ENCODE results near the gene RANBP17. TPM values are rescaled to one million over a fixed set of nuclear protein-coding genes. Genes with fewer than 3 reads are reported as not detected.
"Not testable (repeated sequence)": the region's sequence is repeated elsewhere in the genome, so short reads cannot be mapped to it uniquely, and the experiment has no call there.

The RANBP17 gene
- total RNA-seq, 1 donor from 2014 or later, result 15.7 TPM

GRCh38 chr5:170960567-170960966 lies 98.7 kb downstream of the RANBP17 start:
- Mint-ChIP-seq H3K36me3 (ENCODE audit: unreplicated experiment) (peaks cover 3% of the 10 kb centered on the region), H3K4me1 (ENCODE audit: unreplicated experiment) (no peaks in the 10 kb centered on the region), H3K27me3 (ENCODE audit: unreplicated experiment) (no peaks in the 10 kb centered on the region), H3K27ac (ENCODE audit: unreplicated experiment) (no peak overlapping the region), H3K9me3 (ENCODE audit: unreplicated experiment) (no peaks in the 10 kb centered on the region), H3K4me3 (ENCODE audit: unreplicated experiment) (no peak overlapping the region)
- no peak for DNase-seq (ENCODE audit: extremely low spot score, unreplicated experiment)
- no peak for TF ChIP-seq CTCF (IDR thresholded peaks at IDR 0.05)

- no peak for TF ChIP-seq CTCF (IDR thresholded peaks at IDR 0.05)
- H3K36me3 Mint-ChIP-seq (ENCODE audit: unreplicated experiment), result peaks cover 4% of the 10 kb centered on the region
- H3K4me3 Mint-ChIP-seq (ENCODE audit: unreplicated experiment), result no peak overlapping the region
- no peaks in the 10 kb centered on the region for H3K4me1 Mint-ChIP-seq (ENCODE audit: unreplicated experiment)
- no peaks in the 10 kb centered on the region for H3K9me3 Mint-ChIP-seq (ENCODE audit: unreplicated experiment)
- no peak for DNase-seq (ENCODE audit: extremely low spot score, unreplicated experiment)
- H3K27ac Mint-ChIP-seq (ENCODE audit: unreplicated experiment), result no peak overlapping the region
- H3K27me3 Mint-ChIP-seq (ENCODE audit: unreplicated experiment), result no peaks in the 10 kb centered on the region
Measured at GRCh38 chr5:170963521-170963920, 101.7 kb downstream of the RANBP17 start.

- H3K9me3 Mint-ChIP-seq (ENCODE audit: unreplicated experiment), result peaks cover under 1% of the 10 kb centered on the region
- H3K4me3 Mint-ChIP-seq (ENCODE audit: unreplicated experiment), result no peak overlapping the region
- TF ChIP-seq CTCF (IDR thresholded peaks at IDR 0.05), result no peak
- H3K27ac Mint-ChIP-seq (ENCODE audit: unreplicated experiment), result no peak overlapping the region
- H3K36me3 Mint-ChIP-seq (ENCODE audit: unreplicated experiment), result peaks cover 6% of the 10 kb centered on the region
- no peak for DNase-seq (ENCODE audit: extremely low spot score, unreplicated experiment)
- no peaks in the 10 kb centered on the region for H3K27me3 Mint-ChIP-seq (ENCODE audit: unreplicated experiment)
- H3K4me1 Mint-ChIP-seq (ENCODE audit: unreplicated experiment), result no peaks in the 10 kb centered on the region
Measured at GRCh38 chr5:170974461-170974860, 112.6 kb downstream of the RANBP17 start.

GRCh38 chr5:170980261-170980660 lies 118.4 kb downstream of the RANBP17 start:
- not testable (repeated sequence) for H3K4me3 Mint-ChIP-seq (ENCODE audit: unreplicated experiment); H3K4me1 Mint-ChIP-seq (ENCODE audit: unreplicated experiment); DNase-seq (ENCODE audit: extremely low spot score, unreplicated experiment); H3K27me3 Mint-ChIP-seq (ENCODE audit: unreplicated experiment); H3K27ac Mint-ChIP-seq (ENCODE audit: unreplicated experiment)
- peaks cover 10% of the 10 kb centered on the region for H3K9me3 Mint-ChIP-seq (ENCODE audit: unreplicated experiment)
- H3K36me3 Mint-ChIP-seq (ENCODE audit: unreplicated experiment), result peaks cover 18% of the 10 kb centered on the region

GRCh38 chr5:170985486-170985885 lies 123.7 kb downstream of the RANBP17 start:
- H3K9me3 Mint-ChIP-seq (ENCODE audit: unreplicated experiment), result no peaks in the 10 kb centered on the region
- DNase-seq (ENCODE audit: extremely low spot score, unreplicated experiment), result no peak

More at GRCh38 chr5:170985486-170985885, 123.7 kb downstream of the RANBP17 start:
- Mint-ChIP-seq H3K4me1 (ENCODE audit: unreplicated experiment) (peaks cover 2% of the 10 kb centered on the region), H3K36me3 (ENCODE audit: unreplicated experiment) (peaks cover 5% of the 10 kb centered on the region), H3K27ac (ENCODE audit: unreplicated experiment) (no peak overlapping the region), H3K27me3 (ENCODE audit: unreplicated experiment) (no peaks in the 10 kb centered on the region), H3K4me3 (ENCODE audit: unreplicated experiment) (no peak overlapping the region)
- no peak for TF ChIP-seq CTCF (IDR thresholded peaks at IDR 0.05)

All from osteocyte (in vitro differentiated cells).